ENCODE data around the gene CMTM8. TPM values are rescaled to one million over a fixed set of nuclear protein-coding genes. Genes with fewer than 3 reads are reported as not detected.

The CMTM8 gene
- total RNA-seq, 5 donors from 2014 or later (not counting 1 experiment from before 2014, with no cell fraction given): 5.2 to 12.2 (median 10.3) TPM

GRCh38 chr3:32197991-32198390, 40.5 kb upstream of the CMTM8 start:
- DNase-seq: no peak
- CTCF ChIA-PET: interaction anchor here in 1 of 2 donors (1.2 kb wide), 1 partner anchor 22 kb away, joined by 4 read pairs; no protein-coding TSS in a partner anchor
- Histone ChIP-seq H3K4me1 (ENCODE audit: control insufficient read depth in 1 of 2, extremely low read depth in 1 of 2, insufficient read depth in 2 of 2, low read length in 2 of 2) (no peaks in the 10 kb centered on the region), H3K36me3 (ENCODE audit: control insufficient read depth in 2 of 2, extremely low read depth in 1 of 2, insufficient read depth in 1 of 2, low read length in 1 of 2) (no peaks in the 10 kb centered on the region), H3K27ac (ENCODE audit: low read length) (no peak overlapping the region), H3K27me3 (replicated peaks in 1 of 2; ENCODE audit: control insufficient read depth in 2 of 2, extremely low read depth in 1 of 2, insufficient read depth in 2 of 2, low read length in 1 of 2) (peaks cover 0 to 9% of the 10 kb centered on the region in 2 experiments), H3K9me3 (no peaks in the 10 kb centered on the region), H3K4me3 (ENCODE audit: control insufficient read depth in 1 of 2, extremely low read depth in 1 of 2, low read length in 1 of 2) (no peak overlapping the region)
- Mint-ChIP-seq H3K36me3 (no peaks in the 10 kb centered on the region), H3K27me3 (peaks cover 9 to 12% of the 10 kb centered on the region in 2 donors), H3K4me3 (no peak overlapping the region), H3K4me1 (peaks cover 0 to 2% (median 0%) of the 10 kb centered on the region in 3 donors), H3K27ac (no peak overlapping the region), H3K9me3 (no peaks in the 10 kb centered on the region)
- POLR2A ChIA-PET: no interaction called here
- no peak for ATAC-seq (replicated peaks in 1 of 4)
- no CpG with 5 or more reads among the region's 1 CpG for WGBS (ENCODE audit: insufficient coverage)

- Mint-ChIP-seq H3K9me3 (no peaks in the 10 kb centered on the region), H3K27me3 (peaks cover 9 to 13% of the 10 kb centered on the region in 2 donors), H3K36me3 (no peaks in the 10 kb centered on the region), H3K27ac (no peak overlapping the region), H3K4me3 (no peak overlapping the region), H3K4me1 (peaks cover 0 to 2% (median 0%) of the 10 kb centered on the region in 3 donors)
- H3K36me3 ChIP-seq (ENCODE audit: control insufficient read depth in 2 of 2, extremely low read depth in 1 of 2, insufficient read depth in 1 of 2, low read length in 1 of 2): no peaks in the 10 kb centered on the region
- DNase-seq: no peak
- ATAC-seq (replicated peaks in 1 of 4): no peak
- 100% methylated on average over 1 of the region's 3 CpGs for WGBS (ENCODE audit: insufficient coverage)
- no peak overlapping the region for H3K27ac ChIP-seq (ENCODE audit: low read length)
- ChIA-PET POLR2A (no interaction called here), CTCF (interaction anchor here in 1 of 2 donors (1.2 kb wide), 1 partner anchor 22 kb away, joined by 4 read pairs; no protein-coding TSS in a partner anchor)
- no peaks in the 10 kb centered on the region for H3K4me1 ChIP-seq (ENCODE audit: control insufficient read depth in 1 of 2, extremely low read depth in 1 of 2, insufficient read depth in 2 of 2, low read length in 2 of 2)
- H3K27me3 ChIP-seq (replicated peaks in 1 of 2; ENCODE audit: control insufficient read depth in 2 of 2, extremely low read depth in 1 of 2, insufficient read depth in 2 of 2, low read length in 1 of 2): peaks cover 0 to 9% of the 10 kb centered on the region in 2 experiments
- no peaks in the 10 kb centered on the region for H3K9me3 ChIP-seq
- no peak overlapping the region for H3K4me3 ChIP-seq (ENCODE audit: control insufficient read depth in 1 of 2, extremely low read depth in 1 of 2, low read length in 1 of 2)
Observed at GRCh38 chr3:32198714-32199113, 39.8 kb upstream of the CMTM8 start.

- H3K36me3 Mint-ChIP-seq: no peaks in the 10 kb centered on the region
- CTCF ChIA-PET: no interaction called here
- H3K27me3 Mint-ChIP-seq: peaks cover 9 to 13% of the 10 kb centered on the region in 2 donors
- no peak overlapping the region for H3K4me3 Mint-ChIP-seq
- POLR2A ChIA-PET: no interaction called here
- ATAC-seq (replicated peaks in 1 of 4) (no peak), DNase-seq (no peak)
- Histone ChIP-seq H3K4me3 (ENCODE audit: control insufficient read depth in 1 of 2, extremely low read depth in 1 of 2, low read length in 1 of 2) (no peak overlapping the region), H3K27ac (ENCODE audit: low read length) (no peak overlapping the region), H3K4me1 (ENCODE audit: control insufficient read depth in 1 of 2, extremely low read depth in 1 of 2, insufficient read depth in 2 of 2, low read length in 2 of 2) (no peaks in the 10 kb centered on the region), H3K36me3 (ENCODE audit: control insufficient read depth in 2 of 2, extremely low read depth in 1 of 2, insufficient read depth in 1 of 2, low read length in 1 of 2) (no peaks in the 10 kb centered on the region), H3K9me3 (no peaks in the 10 kb centered on the region), H3K27me3 (replicated peaks in 1 of 2; ENCODE audit: control insufficient read depth in 2 of 2, extremely low read depth in 1 of 2, insufficient read depth in 2 of 2, low read length in 1 of 2) (peaks cover 0 to 9% of the 10 kb centered on the region in 2 experiments)
- H3K27ac Mint-ChIP-seq: no peak overlapping the region
- peaks cover 0 to 2% (median under 1%) of the 10 kb centered on the region in 3 donors for H3K4me1 Mint-ChIP-seq
- 82% methylated on average over 4 of the region's 7 CpGs for WGBS (ENCODE audit: insufficient coverage)
- no peaks in the 10 kb centered on the region for H3K9me3 Mint-ChIP-seq
Observed at GRCh38 chr3:32200490-32200889, 38.0 kb upstream of the CMTM8 start.

GRCh38 chr3:32200992-32201758, 37.3 kb upstream of the CMTM8 start:
- H3K27me3 Mint-ChIP-seq: peaks cover 9 to 11% of the 10 kb centered on the region in 2 donors
- no peaks in the 10 kb centered on the region for H3K9me3 Mint-ChIP-seq
- Histone ChIP-seq H3K4me1 (ENCODE audit: control insufficient read depth in 1 of 2, extremely low read depth in 1 of 2, insufficient read depth in 2 of 2, low read length in 2 of 2) (no peaks in the 10 kb centered on the region), H3K27ac (ENCODE audit: low read length) (no peak overlapping the region), H3K36me3 (ENCODE audit: control insufficient read depth in 2 of 2, extremely low read depth in 1 of 2, insufficient read depth in 1 of 2, low read length in 1 of 2) (no peaks in the 10 kb centered on the region), H3K4me3 (ENCODE audit: control insufficient read depth in 1 of 2, extremely low read depth in 1 of 2, low read length in 1 of 2) (no peak overlapping the region), H3K9me3 (no peaks in the 10 kb centered on the region), H3K27me3 (replicated peaks in 1 of 2; ENCODE audit: control insufficient read depth in 2 of 2, extremely low read depth in 1 of 2, insufficient read depth in 2 of 2, low read length in 1 of 2) (peaks cover 0 to 9% of the 10 kb centered on the region in 2 experiments)
- no peak for DNase-seq
- H3K4me3 Mint-ChIP-seq: no peak overlapping the region
- ATAC-seq (replicated peaks in 1 of 4): no peak
- no peak overlapping the region for H3K27ac Mint-ChIP-seq
- POLR2A ChIA-PET: no interaction called here
- peaks cover 0 to 5% (median 2%) of the 10 kb centered on the region in 3 donors for H3K4me1 Mint-ChIP-seq
- CTCF ChIA-PET: no interaction called here
- no peaks in the 10 kb centered on the region for H3K36me3 Mint-ChIP-seq
- WGBS (ENCODE audit: insufficient coverage): 85% methylated on average over 7 of the region's 10 CpGs

GRCh38 chr3:32202496-32202895, 36.0 kb upstream of the CMTM8 start:
- no peaks in the 10 kb centered on the region for H3K4me1 ChIP-seq (ENCODE audit: control insufficient read depth in 1 of 2, extremely low read depth in 1 of 2, insufficient read depth in 2 of 2, low read length in 2 of 2)
- no peak overlapping the region for H3K27ac ChIP-seq (ENCODE audit: low read length)
- H3K4me1 Mint-ChIP-seq: peaks cover 0 to 5% (median 2%) of the 10 kb centered on the region in 3 donors
- H3K9me3 Mint-ChIP-seq: no peaks in the 10 kb centered on the region
- no peak overlapping the region for H3K4me3 Mint-ChIP-seq
- WGBS (ENCODE audit: insufficient coverage): no CpG with 5 or more reads among the region's 1 CpG
- H3K27me3 ChIP-seq (replicated peaks in 1 of 2; ENCODE audit: control insufficient read depth in 2 of 2, extremely low read depth in 1 of 2, insufficient read depth in 2 of 2, low read length in 1 of 2): peaks cover 0 to 9% of the 10 kb centered on the region in 2 experiments
- POLR2A ChIA-PET: no interaction called here
- no peaks in the 10 kb centered on the region for H3K9me3 ChIP-seq
- H3K36me3 ChIP-seq (ENCODE audit: control insufficient read depth in 2 of 2, extremely low read depth in 1 of 2, insufficient read depth in 1 of 2, low read length in 1 of 2): no peaks in the 10 kb centered on the region
- DNase-seq: no peak
- peaks cover 7 to 9% of the 10 kb centered on the region in 2 donors for H3K27me3 Mint-ChIP-seq
- H3K4me3 ChIP-seq (ENCODE audit: control insufficient read depth in 1 of 2, extremely low read depth in 1 of 2, low read length in 1 of 2): no peak overlapping the region
- no peak overlapping the region for H3K27ac Mint-ChIP-seq
- H3K36me3 Mint-ChIP-seq: no peaks in the 10 kb centered on the region
- CTCF ChIA-PET: no interaction called here
- ATAC-seq (replicated peaks in 1 of 4): no peak

GRCh38 chr3:32203854-32204253, 34.6 kb upstream of the CMTM8 start:
- no peaks in the 10 kb centered on the region for H3K36me3 Mint-ChIP-seq
- peaks cover 7 to 9% of the 10 kb centered on the region in 2 donors for H3K27me3 Mint-ChIP-seq
- DNase-seq (no peak), ATAC-seq (replicated peaks in 1 of 4) (no peak)
- ChIA-PET POLR2A (interaction anchor here in 1 of 2 donors (0.6 kb wide), 1 partner anchor 149 kb away, joined by 3 read pairs; no protein-coding TSS in a partner anchor), CTCF (no interaction called here)
- Histone ChIP-seq H3K27ac (ENCODE audit: low read length) (no peak overlapping the region), H3K4me1 (ENCODE audit: control insufficient read depth in 1 of 2, extremely low read depth in 1 of 2, insufficient read depth in 2 of 2, low read length in 2 of 2) (no peaks in the 10 kb centered on the region), H3K27me3 (replicated peaks in 1 of 2; ENCODE audit: control insufficient read depth in 2 of 2, extremely low read depth in 1 of 2, insufficient read depth in 2 of 2, low read length in 1 of 2) (peaks cover 0 to under 1% of the 10 kb centered on the region in 2 experiments), H3K4me3 (ENCODE audit: control insufficient read depth in 1 of 2, extremely low read depth in 1 of 2, low read length in 1 of 2) (no peak overlapping the region), H3K36me3 (ENCODE audit: control insufficient read depth in 2 of 2, extremely low read depth in 1 of 2, insufficient read depth in 1 of 2, low read length in 1 of 2) (no peaks in the 10 kb centered on the region), H3K9me3 (no peaks in the 10 kb centered on the region)
- no peak overlapping the region for H3K4me3 Mint-ChIP-seq
- no peaks in the 10 kb centered on the region for H3K9me3 Mint-ChIP-seq
- no peak overlapping the region for H3K27ac Mint-ChIP-seq
- H3K4me1 Mint-ChIP-seq: peaks cover 0 to 5% (median 2%) of the 10 kb centered on the region in 3 donors
